Measurements from ENCODE around the gene KLK11.

DNA sequence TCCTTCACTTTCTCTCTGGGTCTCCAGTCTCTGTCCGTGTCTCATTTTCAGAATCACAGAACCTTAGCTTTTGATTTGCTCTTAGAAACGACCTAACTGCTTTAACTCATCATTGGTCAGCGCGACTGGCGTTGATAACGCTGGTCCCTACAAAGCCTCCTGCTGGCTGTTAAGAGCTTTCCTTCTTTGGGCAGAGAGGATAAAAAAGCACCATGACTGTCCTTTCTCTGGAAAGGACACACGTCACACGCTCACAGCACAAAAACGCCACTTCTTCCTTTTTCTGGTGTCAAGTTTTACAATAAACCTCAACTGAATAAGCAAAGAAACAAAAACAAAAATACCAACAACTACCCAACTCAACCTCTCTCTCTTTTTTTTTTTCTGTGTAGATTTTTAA, 10.1 kb upstream of the KLK11 start:
- TF ChIP-seq, protein P1, sequence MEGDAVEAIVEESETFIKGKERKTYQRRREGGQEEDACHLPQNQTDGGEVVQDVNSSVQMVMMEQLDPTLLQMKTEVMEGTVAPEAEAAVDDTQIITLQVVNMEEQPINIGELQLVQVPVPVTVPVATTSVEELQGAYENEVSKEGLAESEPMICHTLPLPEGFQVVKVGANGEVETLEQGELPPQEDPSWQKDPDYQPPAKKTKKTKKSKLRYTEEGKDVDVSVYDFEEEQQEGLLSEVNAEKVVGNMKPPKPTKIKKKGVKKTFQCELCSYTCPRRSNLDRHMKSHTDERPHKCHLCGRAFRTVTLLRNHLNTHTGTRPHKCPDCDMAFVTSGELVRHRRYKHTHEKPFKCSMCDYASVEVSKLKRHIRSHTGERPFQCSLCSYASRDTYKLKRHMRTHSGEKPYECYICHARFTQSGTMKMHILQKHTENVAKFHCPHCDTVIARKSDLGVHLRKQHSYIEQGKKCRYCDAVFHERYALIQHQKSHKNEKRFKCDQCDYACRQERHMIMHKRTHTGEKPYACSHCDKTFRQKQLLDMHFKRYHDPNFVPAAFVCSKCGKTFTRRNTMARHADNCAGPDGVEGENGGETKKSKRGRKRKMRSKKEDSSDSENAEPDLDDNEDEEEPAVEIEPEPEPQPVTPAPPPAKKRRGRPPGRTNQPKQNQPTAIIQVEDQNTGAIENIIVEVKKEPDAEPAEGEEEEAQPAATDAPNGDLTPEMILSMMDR (IDR thresholded peaks at IDR 0.05) = no peak
- TF ChIP-seq POLR2A (IDR thresholded peaks at IDR 0.05) (no peak), POLR2AphosphoS5 (IDR thresholded peaks at IDR 0.05) (no peak)
